ENCODE measurements around the gene SPEN. TPM values are rescaled to one million over a fixed set of nuclear protein-coding genes. Genes with fewer than 3 reads are reported as not detected.

Gene SPEN
- total and polyA plus RNA-seq, 9 of the 15 experiments (the other 6 are each of a cell fraction or from before 2014, with no cell fraction given), result 5.7 to 87.5 (median 27.2) TPM

GRCh38 chr1:15833842-15834405 lies 13.6 kb upstream of the SPEN start (continued):
- TF ChIP-seq SMAD3 (CRISPR knock-in tag; conservative IDR thresholded peaks at IDR 0.05), result no peak
- peak; percentile 27; the same call in 1 of the 2 replicates for TF ChIP-seq CREB5 (CRISPR knock-in tag; IDR thresholded peaks at IDR 0.05)
- no peak for TF ChIP-seq RBM22 (IDR thresholded peaks at IDR 0.05; ENCODE audit: low read depth, low read length, poor library complexity, severe bottlenecking)
- no peak for TF ChIP-seq NFIC (IDR thresholded peaks at IDR 0.05)
- TF ChIP-seq ERF (CRISPR knock-in tag; IDR thresholded peaks at IDR 0.05), result no peak
- 0 out of 4 replicates have a peak, but pooled peaks of 1 of the 2 experiments have one; percentile 9 for TF ChIP-seq TBL1XR1 (IDR thresholded peaks at IDR 0.05; ENCODE audit: low read length in 2 of 2)
- no peak for TF ChIP-seq MIER1 (IDR thresholded peaks at IDR 0.05; ENCODE audit: low read depth)
- TF ChIP-seq ZNF79 (CRISPR knock-in tag; IDR thresholded peaks at IDR 0.05; ENCODE audit: low read depth), result no peak
- TF ChIP-seq ZNF282 (CRISPR knock-in tag; IDR thresholded peaks at IDR 0.05), result no peak
- no peak for TF ChIP-seq MED1 (CRISPR knock-in tag; IDR thresholded peaks at IDR 0.05; ENCODE audit: borderline replicate concordance)
- TF ChIP-seq SMARCA5 (IDR thresholded peaks at IDR 0.05), result no peak; the same call in 1 of the 2 replicates
- no peak for TF ChIP-seq FOXA1 (IDR thresholded peaks at IDR 0.05; ENCODE audit: borderline replicate concordance)
- TF ChIP-seq KAT2B (IDR thresholded peaks at IDR 0.05; ENCODE audit: low read depth, low read length), result no peak
- no peak for TF ChIP-seq ATF7 (IDR thresholded peaks at IDR 0.05)
- 0 out of 2 replicates have a peak, but pooled peaks have one; percentile 27 for TF ChIP-seq HMBOX1 (IDR thresholded peaks at IDR 0.05)
- 0 out of 2 replicates have a peak, but pooled peaks have one; percentile 36 for TF ChIP-seq ZNF212 (CRISPR knock-in tag; IDR thresholded peaks at IDR 0.05)
- TF ChIP-seq TAF15 (IDR thresholded peaks at IDR 0.05; ENCODE audit: low read depth, low read length), result no peak
- TF ChIP-seq FUS (optimal IDR thresholded peaks at IDR 0.05; ENCODE audit: low read depth, low read length), result no peak
- TF ChIP-seq BRF1 (IDR thresholded peaks at IDR 0.05; ENCODE audit: borderline replicate concordance, extremely low read depth, insufficient read length), result no peak
- no peak for TF ChIP-seq U2AF1 (optimal IDR thresholded peaks at IDR 0.05; ENCODE audit: low read depth, low read length)
- no peak for TF ChIP-seq TAL1 (IDR thresholded peaks at IDR 0.05)
- no peak for TF ChIP-seq NUFIP1 (IDR thresholded peaks at IDR 0.05; ENCODE audit: partially characterized antibody)
- TF ChIP-seq NCOA1 (IDR thresholded peaks at IDR 0.05; ENCODE audit: low read depth), result no peak
- no peak for TF ChIP-seq GTF2E2 (tag; IDR thresholded peaks at IDR 0.05)
- 0 out of 2 replicates have a peak, but pooled peaks have one; percentile 12 for TF ChIP-seq RFX5 (IDR thresholded peaks at IDR 0.05; ENCODE audit: low read depth, low read length)
- no peak for TF ChIP-seq ZNF551 (CRISPR knock-in tag; IDR thresholded peaks at IDR 0.05)
- TF ChIP-seq ZNF354B (CRISPR knock-in tag; IDR thresholded peaks at IDR 0.05), result no peak
- TF ChIP-seq C11orf30 (IDR thresholded peaks at IDR 0.05; ENCODE audit: low read depth), result no peak
- no peak for TF ChIP-seq ZFPM2 (CRISPR knock-in tag; IDR thresholded peaks at IDR 0.05)
- 0 out of 2 replicates have a peak, but pooled peaks have one; percentile 47 for TF ChIP-seq DNMT1 (IDR thresholded peaks at IDR 0.05)

Data from K562 (cell line).